Fibroblast of pulmonary artery (primary cell): ENCODE results near the gene PCNT.

Experiments
- DNase-seq: peaks from one replicate; pipeline ENCODE4 v3.0.0-alpha.2; 2010; ENCODE audit warnings: low read depth
- H3K4me3 ChIP-seq: replicated peaks from 2 replicates; pipeline ENCODE4 v1.5.1; 2011; ENCODE audit warnings: low read depth, mild to moderate bottlenecking, control low read depth, low read length, moderate library complexity
- TF ChIP-seq, protein P1 (sequence below): IDR thresholded peaks from 2 replicates; pipeline ENCODE4 v1.5.1; 2011; ENCODE audit warnings: mild to moderate bottlenecking, control low read depth, low read length, inconsistent platforms; ENCODE audit errors: missing control alignments

PCNT gene

DNA sequence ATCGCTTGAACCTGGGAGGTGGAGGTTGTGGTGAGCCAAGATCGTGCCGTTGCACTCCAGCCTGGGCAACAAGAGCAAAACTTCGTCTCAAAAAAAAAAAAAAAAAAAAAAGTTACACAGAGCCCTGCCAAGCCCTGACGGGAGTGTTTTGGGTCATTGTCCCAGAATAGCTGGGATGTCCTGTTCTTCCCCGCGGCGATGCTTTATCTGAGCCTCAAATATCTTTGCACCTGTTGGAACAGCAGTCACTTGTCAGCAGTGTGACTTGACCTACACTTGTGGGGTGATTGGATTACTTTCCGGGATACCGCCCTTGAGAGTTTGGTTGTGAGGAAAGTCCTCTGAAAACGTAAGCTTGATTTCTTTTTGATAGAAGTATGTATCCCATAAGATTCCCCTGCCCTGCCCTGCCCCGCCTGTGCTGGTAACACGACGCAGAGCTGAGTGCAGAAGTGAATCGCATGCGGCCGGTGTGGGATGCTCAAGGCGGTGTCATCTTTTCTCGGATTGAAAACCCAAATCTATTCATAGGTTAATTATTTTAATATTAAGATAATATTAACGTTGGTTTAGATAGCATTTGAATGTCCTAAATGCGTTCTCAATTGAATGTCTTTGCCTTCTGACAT lies 50.9 kb downstream of the PCNT start:
- no peak overlapping the region for H3K4me3 ChIP-seq
- DNase-seq = no peak
- TF ChIP-seq, protein P1, sequence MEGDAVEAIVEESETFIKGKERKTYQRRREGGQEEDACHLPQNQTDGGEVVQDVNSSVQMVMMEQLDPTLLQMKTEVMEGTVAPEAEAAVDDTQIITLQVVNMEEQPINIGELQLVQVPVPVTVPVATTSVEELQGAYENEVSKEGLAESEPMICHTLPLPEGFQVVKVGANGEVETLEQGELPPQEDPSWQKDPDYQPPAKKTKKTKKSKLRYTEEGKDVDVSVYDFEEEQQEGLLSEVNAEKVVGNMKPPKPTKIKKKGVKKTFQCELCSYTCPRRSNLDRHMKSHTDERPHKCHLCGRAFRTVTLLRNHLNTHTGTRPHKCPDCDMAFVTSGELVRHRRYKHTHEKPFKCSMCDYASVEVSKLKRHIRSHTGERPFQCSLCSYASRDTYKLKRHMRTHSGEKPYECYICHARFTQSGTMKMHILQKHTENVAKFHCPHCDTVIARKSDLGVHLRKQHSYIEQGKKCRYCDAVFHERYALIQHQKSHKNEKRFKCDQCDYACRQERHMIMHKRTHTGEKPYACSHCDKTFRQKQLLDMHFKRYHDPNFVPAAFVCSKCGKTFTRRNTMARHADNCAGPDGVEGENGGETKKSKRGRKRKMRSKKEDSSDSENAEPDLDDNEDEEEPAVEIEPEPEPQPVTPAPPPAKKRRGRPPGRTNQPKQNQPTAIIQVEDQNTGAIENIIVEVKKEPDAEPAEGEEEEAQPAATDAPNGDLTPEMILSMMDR = no peak

DNA sequence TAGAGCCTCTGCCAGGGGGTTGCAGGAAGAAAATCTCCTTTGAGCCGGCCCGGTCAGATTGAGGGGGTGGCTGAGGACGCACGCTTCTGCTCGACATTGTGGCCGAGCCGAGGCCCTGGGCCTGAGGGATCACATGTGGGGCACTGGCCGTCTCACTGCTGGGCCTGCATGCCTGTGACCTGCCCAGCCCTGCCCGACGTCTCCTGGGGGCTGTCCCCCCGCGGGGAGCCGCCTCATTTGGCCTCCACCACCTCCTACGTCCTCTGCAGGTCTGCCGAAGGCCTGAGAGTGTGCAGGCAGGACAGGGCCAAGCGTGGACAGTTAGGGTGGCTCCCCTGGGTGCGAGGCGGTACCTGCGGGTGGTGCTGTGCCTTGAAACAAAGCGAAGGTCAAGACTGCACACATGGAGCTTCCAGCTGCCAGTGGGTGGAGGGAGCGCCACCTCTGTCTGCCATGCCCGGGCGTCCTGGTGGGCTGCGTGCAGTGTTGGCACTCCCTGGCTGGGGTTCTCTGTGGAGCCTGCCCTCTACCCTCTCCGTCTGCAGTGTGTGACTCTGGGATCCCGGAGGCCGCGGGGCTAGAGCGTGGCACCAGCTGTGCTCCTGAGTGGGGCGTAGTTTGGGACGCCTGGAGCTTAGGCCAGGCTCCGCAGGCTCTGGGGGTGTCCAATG lies 51.7 kb downstream of the PCNT start:
- DNase-seq = no peak
- TF ChIP-seq, protein P1 = no peak
- no peak overlapping the region for H3K4me3 ChIP-seq

GRCh38 chr21:46376231-46376628 lies 52.3 kb downstream of the PCNT start:
- TF ChIP-seq, protein P1 = no peak
- H3K4me3 ChIP-seq = no peak overlapping the region
- no peak for DNase-seq

DNA sequence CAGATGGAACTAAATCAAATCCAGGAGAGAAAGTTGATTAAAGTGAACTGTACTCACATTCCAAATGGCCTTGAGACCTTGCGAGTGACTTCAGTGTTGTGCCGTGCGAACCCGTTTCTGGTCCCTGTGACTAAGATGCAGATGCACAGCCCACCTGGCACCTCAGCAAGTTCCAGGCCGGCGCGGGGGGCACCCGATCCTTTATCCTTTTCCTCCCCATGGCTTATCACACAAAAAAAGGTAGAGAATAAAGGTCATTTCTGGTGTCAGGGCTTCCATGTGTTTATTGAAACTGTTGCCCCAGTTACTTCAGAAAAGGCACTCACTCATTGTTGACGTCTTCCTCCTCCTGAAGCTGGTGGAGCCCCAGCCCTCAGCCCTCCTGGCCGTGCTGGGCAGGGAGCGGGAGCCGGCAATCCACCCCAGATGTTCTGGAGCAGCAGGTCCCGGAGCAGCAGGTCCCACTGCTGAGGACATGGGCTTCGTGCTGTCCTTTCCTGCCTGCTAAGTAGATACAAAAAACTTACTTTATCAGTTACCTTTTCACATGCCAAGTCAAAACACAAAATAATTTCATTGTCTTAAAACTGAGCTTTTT lies 53.0 kb downstream of the PCNT start:
- H3K4me3 ChIP-seq = no peak overlapping the region
- no peak for DNase-seq
- TF ChIP-seq, protein P1 = no peak

GRCh38 chr21:46377789-46378188 lies 53.8 kb downstream of the PCNT start:
- H3K4me3 ChIP-seq = no peak overlapping the region
- no peak for DNase-seq
- TF ChIP-seq, protein P1 = no peak

DNA sequence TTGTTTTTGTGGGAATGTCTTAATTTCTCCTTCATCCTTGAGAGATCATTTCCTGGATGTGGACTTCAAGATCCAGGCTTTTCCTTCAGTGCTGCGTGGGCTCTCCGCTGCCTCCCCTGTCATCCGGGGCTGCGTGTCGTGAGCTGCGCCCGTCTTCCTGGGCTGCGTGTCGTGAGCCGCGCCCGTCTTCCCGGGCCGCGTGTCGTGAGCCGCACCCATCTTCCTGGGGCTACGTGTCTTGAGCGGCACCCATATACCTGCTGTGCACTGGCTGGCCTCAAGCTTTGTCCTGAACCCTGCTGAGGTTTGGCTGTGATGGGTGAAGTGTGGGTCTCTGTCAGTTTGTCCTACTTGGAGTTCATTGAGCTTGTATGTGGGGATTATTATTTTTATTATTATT lies 55.1 kb downstream of the PCNT start:
- no peak for DNase-seq
- H3K4me3 ChIP-seq = no peak overlapping the region
- TF ChIP-seq, protein P1 = no peak

DNA sequence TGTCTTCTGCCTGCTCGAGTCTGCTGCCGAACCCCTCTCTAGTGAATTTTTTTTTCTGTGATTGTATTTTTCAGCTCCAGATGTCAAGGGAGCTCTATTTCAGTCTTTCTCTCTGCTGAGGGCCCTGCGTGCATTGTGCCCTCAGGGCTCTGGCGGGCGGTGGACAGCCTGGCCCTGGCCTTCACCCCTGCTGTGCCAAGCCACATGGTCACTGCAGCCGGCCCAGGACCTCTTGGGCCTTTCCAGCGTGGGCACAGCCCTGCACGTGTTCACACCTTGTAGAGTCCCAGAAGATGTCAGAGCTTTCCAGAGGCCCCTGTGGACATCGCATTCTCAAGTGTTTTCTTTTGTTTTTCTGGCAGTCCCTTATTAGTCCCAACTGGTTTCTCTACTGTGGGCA lies 55.7 kb downstream of the PCNT start:
- TF ChIP-seq, protein P1 = no peak
- DNase-seq = no peak

More for the DNA sequence above, 55.7 kb downstream of the PCNT start:
- no peak overlapping the region for H3K4me3 ChIP-seq
